ENCODE results near the gene SPAG6.

The SPAG6 gene

DNA sequence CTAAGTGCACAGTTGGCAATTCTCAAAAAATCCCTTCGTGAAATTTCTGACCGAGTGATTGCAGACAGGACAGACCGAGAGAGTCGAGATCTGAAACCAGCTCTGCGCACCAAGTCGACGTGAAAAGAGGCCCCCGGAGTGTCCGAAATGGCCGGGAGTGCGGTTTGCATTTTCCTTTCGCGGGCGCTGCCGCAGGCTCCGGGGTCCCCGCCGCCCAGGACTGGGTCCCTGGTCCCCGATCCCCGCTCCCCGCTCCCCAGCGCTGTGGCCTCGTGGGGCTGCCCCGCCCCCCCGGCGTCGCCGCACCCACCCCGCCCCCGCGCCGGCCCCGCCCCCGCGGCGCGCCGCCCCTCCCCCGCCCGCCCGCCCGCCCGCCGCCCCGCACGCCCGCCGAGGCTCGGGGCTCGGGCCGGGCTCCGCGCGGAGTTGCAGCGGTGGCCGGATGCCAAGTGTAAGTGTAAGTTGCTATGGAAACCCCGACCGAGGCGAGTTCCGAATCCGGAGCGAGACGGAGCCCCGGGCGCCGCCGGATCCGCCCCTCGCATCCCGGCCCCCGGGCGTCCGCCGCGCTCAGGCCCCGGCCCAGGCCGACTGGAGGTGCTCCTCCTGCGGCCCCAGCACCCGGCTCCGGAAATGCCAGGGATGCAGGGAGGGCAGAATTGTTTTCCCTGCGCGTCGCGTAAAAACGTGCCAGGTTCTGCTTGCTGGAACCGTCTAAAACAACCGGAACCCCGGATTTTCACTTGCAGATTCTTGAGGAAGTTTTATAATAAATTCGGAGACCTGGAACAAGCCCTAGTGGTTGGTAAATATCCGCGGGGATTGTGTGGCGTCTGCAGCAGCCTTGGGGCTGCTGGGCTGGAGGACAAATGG, 19.8 kb upstream of the SPAG6 start (continued):
- TF ChIP-seq, protein P1, sequence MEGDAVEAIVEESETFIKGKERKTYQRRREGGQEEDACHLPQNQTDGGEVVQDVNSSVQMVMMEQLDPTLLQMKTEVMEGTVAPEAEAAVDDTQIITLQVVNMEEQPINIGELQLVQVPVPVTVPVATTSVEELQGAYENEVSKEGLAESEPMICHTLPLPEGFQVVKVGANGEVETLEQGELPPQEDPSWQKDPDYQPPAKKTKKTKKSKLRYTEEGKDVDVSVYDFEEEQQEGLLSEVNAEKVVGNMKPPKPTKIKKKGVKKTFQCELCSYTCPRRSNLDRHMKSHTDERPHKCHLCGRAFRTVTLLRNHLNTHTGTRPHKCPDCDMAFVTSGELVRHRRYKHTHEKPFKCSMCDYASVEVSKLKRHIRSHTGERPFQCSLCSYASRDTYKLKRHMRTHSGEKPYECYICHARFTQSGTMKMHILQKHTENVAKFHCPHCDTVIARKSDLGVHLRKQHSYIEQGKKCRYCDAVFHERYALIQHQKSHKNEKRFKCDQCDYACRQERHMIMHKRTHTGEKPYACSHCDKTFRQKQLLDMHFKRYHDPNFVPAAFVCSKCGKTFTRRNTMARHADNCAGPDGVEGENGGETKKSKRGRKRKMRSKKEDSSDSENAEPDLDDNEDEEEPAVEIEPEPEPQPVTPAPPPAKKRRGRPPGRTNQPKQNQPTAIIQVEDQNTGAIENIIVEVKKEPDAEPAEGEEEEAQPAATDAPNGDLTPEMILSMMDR (tag by site-specific recombination; IDR thresholded peaks at IDR 0.05) = no peak
- no peak for TF ChIP-seq REPIN1 (tag by site-specific recombination; IDR thresholded peaks at IDR 0.05; ENCODE audit: low read depth)

DNA sequence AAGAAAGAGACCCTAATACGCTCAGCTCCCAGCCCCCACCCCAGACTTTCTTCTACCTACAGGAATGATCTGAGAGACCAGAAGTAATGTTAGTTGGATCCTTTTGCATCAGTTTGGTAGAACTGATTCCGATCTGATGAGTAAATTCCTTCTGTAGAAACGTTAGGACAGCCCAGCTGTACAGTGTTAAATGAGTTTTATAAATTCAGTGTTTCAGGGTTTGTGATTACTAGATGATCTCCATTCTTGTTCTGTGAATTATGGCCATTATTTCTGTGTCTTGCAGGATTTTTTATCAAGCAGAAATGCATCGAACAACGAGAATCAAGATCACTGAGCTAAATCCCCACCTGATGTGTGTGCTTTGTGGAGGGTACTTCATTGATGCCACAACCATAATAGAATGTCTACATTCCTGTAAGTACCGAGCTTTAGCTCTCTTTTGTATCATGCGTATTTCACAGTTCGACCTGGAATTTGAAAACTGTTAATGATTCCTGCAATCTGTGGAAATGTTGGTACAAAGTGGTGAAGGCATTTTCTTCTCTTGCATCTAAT, 19.1 kb upstream of the SPAG6 start:
- TF ChIP-seq, protein P2, sequence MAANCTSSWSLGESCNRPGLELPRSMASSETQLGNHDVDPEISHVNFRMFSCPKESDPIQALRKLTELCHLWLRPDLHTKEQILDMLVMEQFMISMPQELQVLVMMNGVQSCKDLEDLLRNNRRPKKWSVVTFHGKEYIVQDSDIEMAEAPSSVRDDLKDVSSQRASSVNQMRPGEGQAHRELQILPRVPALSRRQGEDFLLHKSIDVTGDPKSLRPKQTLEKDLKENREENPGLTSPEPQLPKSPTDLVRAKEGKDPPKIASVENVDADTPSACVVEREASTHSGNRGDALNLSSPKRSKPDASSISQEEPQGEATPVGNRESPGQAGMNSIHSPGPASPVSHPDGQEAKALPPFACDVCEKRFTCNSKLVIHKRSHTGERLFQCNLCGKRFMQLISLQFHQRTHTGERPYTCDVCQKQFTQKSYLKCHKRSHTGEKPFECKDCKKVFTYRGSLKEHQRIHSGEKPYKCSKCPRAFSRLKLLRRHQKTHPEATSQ (tag by site-specific recombination; IDR thresholded peaks at IDR 0.05) = no peak
- TF ChIP-seq YY1 (tag by site-specific recombination; IDR thresholded peaks at IDR 0.05) = no peak
- TF ChIP-seq MZF1 (tag by site-specific recombination; IDR thresholded peaks at IDR 0.05; ENCODE audit: borderline replicate concordance) = peak; percentile 65; the same call in 1 of the 2 replicates
- peaks cover 14% of the 10 kb centered on the region for H3K4me1 ChIP-seq (ENCODE audit: control insufficient read depth, insufficient read depth, low read length)
- ChIA-PET CTCF (interaction anchor here (0.5 to 0.6 kb wide), 2 partner anchors 9 to 23 kb away, joined by 4 read pairs; no protein-coding TSS in a partner anchor), POLR2A (interaction anchor here (0.9 to 1.2 kb wide), 2 partner anchors 10 to 14 kb away, joined by 3 to 7 read pairs; partner anchors contain the start of gene COMMD3)
- H3K9me3 ChIP-seq (ENCODE audit: control insufficient read depth, insufficient read depth, low read depth, low read length) = no peaks in the 10 kb centered on the region
- H3K27ac ChIP-seq (ENCODE audit: extremely low read depth, low read depth, low read length) = peak overlapping the region; percentile 68; the same call in 1 of the 2 replicates
- H3K36me3 ChIP-seq (ENCODE audit: control insufficient read depth in 2 of 2, insufficient read depth in 1 of 2, low read length in 2 of 2) = peaks cover 28 to 38% of the 10 kb centered on the region in 2 experiments; a peak in 2 of 3 replicates
- H3K4me3 ChIP-seq (ENCODE audit: low read depth, low read length) = peak overlapping the region; percentile 58

DNA sequence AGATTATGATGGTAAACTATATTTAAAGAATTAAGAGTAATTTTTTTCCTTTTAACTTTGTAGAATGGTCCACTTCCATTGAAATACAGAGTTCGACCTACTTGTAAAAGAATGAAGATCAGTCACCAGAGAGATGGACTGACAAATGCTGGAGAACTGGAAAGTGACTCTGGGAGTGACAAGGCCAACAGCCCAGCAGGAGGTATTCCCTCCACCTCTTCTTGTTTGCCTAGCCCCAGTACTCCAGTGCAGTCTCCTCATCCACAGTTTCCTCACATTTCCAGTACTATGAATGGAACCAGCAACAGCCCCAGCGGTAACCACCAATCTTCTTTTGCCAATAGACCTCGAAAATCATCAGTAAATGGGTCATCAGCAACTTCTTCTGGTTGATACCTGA, 16.1 kb upstream of the SPAG6 start:
- peaks cover 31 to 42% of the 10 kb centered on the region in 2 experiments; a peak in 2 of 3 replicates for H3K36me3 ChIP-seq (ENCODE audit: control insufficient read depth in 2 of 2, insufficient read depth in 1 of 2, low read length in 2 of 2)
- CTCF ChIA-PET = no interaction called here
- POLR2A ChIA-PET = no interaction called here
- no peak overlapping the region for H3K4me3 ChIP-seq (ENCODE audit: low read depth, low read length)
- H3K27ac ChIP-seq (ENCODE audit: extremely low read depth, low read depth, low read length) = no peak overlapping the region
- no peaks in the 10 kb centered on the region for H3K9me3 ChIP-seq (ENCODE audit: control insufficient read depth, insufficient read depth, low read depth, low read length)
- no peak for TF ChIP-seq ZNF292 (tag by site-specific recombination; IDR thresholded peaks at IDR 0.05; ENCODE audit: borderline replicate concordance, low read depth)
- TF ChIP-seq, protein P3, sequence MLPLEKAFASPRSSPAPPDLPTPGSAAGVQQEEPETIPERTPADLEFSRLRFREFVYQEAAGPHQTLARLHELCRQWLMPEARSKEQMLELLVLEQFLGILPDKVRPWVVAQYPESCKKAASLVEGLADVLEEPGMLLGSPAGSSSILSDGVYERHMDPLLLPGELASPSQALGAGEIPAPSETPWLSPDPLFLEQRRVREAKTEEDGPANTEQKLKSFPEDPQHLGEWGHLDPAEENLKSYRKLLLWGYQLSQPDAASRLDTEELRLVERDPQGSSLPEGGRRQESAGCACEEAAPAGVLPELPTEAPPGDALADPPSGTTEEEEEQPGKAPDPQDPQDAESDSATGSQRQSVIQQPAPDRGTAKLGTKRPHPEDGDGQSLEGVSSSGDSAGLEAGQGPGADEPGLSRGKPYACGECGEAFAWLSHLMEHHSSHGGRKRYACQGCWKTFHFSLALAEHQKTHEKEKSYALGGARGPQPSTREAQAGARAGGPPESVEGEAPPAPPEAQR (tag by site-specific recombination; IDR thresholded peaks at IDR 0.05) = no peak
- no peak for TF ChIP-seq TCF7L2 (IDR thresholded peaks at IDR 0.05; ENCODE audit: borderline replicate concordance, low read depth, low read length)
- TF ChIP-seq EGR2 (tag by site-specific recombination; IDR thresholded peaks at IDR 0.05; ENCODE audit: low read depth) = no peak
- TF ChIP-seq ZFP69B (tag by site-specific recombination; IDR thresholded peaks at IDR 0.05) = no peak
- TF ChIP-seq ZBTB17 (tag by site-specific recombination; IDR thresholded peaks at IDR 0.05) = no peak
- TF ChIP-seq, protein P4, sequence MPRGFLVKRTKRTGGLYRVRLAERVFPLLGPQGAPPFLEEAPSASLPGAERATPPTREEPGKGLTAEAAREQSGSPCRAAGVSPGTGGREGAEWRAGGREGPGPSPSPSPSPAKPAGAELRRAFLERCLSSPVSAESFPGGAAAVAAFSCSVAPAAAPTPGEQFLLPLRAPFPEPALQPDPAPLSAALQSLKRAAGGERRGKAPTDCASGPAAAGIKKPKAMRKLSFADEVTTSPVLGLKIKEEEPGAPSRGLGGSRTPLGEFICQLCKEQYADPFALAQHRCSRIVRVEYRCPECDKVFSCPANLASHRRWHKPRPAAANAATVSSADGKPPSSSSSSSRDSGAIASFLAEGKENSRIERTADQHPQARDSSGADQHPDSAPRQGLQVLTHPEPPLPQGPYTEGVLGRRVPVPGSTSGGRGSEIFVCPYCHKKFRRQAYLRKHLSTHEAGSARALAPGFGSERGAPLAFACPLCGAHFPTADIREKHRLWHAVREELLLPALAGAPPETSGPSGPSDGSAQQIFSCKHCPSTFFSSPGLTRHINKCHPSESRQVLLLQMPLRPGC (tag by site-specific recombination; IDR thresholded peaks at IDR 0.05) = no peak
- TF ChIP-seq, protein P5, sequence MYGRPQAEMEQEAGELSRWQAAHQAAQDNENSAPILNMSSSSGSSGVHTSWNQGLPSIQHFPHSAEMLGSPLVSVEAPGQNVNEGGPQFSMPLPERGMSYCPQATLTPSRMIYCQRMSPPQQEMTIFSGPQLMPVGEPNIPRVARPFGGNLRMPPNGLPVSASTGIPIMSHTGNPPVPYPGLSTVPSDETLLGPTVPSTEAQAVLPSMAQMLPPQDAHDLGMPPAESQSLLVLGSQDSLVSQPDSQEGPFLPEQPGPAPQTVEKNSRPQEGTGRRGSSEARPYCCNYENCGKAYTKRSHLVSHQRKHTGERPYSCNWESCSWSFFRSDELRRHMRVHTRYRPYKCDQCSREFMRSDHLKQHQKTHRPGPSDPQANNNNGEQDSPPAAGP (tag by site-specific recombination; IDR thresholded peaks at IDR 0.05) = no peak
- no peak for TF ChIP-seq ZNF510 (tag by site-specific recombination; IDR thresholded peaks at IDR 0.05; ENCODE audit: insufficient replicate concordance)
- H3K4me1 ChIP-seq (ENCODE audit: control insufficient read depth, insufficient read depth, low read length) = peaks cover 5% of the 10 kb centered on the region

All from HEK293 (cell line).